ENCODE measurements around the gene ATXN7L1.
A peak's percentile ranks its signal among the peaks of the same experiment; 100 is the strongest.

Gene ATXN7L1

GRCh38 chr7:105807448-105807762 is 69.0 kb downstream of the ATXN7L1 start:
- TF ChIP-seq, protein P1, sequence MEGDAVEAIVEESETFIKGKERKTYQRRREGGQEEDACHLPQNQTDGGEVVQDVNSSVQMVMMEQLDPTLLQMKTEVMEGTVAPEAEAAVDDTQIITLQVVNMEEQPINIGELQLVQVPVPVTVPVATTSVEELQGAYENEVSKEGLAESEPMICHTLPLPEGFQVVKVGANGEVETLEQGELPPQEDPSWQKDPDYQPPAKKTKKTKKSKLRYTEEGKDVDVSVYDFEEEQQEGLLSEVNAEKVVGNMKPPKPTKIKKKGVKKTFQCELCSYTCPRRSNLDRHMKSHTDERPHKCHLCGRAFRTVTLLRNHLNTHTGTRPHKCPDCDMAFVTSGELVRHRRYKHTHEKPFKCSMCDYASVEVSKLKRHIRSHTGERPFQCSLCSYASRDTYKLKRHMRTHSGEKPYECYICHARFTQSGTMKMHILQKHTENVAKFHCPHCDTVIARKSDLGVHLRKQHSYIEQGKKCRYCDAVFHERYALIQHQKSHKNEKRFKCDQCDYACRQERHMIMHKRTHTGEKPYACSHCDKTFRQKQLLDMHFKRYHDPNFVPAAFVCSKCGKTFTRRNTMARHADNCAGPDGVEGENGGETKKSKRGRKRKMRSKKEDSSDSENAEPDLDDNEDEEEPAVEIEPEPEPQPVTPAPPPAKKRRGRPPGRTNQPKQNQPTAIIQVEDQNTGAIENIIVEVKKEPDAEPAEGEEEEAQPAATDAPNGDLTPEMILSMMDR (IDR thresholded peaks at IDR 0.05; ENCODE audit: control extremely low read depth, extremely low read depth, low read depth, missing control alignments), result no peak
- DNase-seq (ENCODE audit: extremely low spot score), result no peak
- ChIA-PET CTCF (no interaction called here), POLR2A (interaction anchor here (0.5 kb wide), 1 partner anchor 194 kb away, joined by 6 read pairs; no protein-coding TSS in a partner anchor)

DNA sequence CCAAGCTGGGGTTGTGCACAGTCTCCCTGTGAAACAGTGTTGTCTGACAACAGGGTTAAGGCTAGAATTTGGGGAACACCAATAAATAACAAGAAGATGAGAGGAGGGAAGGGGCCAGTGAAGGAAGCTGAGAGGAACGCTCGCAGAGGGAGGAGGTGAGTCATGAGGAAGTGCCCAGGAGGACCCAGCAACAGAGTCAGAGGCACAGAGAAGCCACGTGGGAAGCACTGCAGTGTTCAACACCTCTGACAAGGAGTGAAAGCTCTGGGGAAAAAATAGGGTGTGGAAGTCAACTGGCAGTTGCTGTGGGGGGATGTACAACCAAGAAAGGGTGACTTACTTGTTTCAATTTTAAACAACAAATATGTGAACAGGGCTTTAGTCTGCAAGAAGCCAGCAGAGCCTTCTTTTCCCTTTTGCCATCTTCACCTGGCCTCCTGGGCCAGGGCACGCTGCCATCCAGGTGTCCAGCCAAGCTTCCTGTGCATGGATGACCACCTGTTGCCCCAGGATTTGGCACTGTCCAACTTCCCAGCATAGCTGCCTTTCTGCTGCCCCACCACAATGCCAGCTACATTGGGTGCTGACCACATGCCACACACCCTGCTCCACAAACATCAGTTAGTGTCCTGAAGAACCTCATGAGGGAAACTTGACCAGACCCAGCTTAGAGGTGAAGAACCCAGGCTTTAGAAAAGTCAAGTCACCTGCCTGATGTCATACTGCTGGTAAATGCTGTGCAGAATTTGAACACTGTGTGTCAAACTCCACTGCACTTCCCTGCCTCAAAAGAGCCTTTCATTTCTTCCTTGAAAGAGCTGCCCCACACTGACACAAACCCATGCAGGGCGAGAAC is 69.6 kb downstream of the ATXN7L1 start:
- TF ChIP-seq, protein P1 (IDR thresholded peaks at IDR 0.05; ENCODE audit: control extremely low read depth, extremely low read depth, low read depth, missing control alignments), result no peak
- CTCF ChIA-PET, result interaction anchor here (0.7 to 1.6 kb wide), 4 partner anchors 10 to 235 kb away, joined by 3 to 9 read pairs (median 4); no protein-coding TSS in a partner anchor
- POLR2A ChIA-PET, result interaction anchor here (0.5 kb wide), 1 partner anchor 194 kb away, joined by 6 read pairs; no protein-coding TSS in a partner anchor
- peak; percentile 63 for DNase-seq (ENCODE audit: extremely low spot score)

- ChIA-PET CTCF (interaction anchor here (1.1 to 1.6 kb wide), 6 partner anchors 9 to 236 kb away, joined by 3 to 9 read pairs (median 4); no protein-coding TSS in a partner anchor), POLR2A (no interaction called here)
- TF ChIP-seq, protein P1 (IDR thresholded peaks at IDR 0.05; ENCODE audit: control extremely low read depth, extremely low read depth, low read depth, missing control alignments), result no peak
- no peak for DNase-seq (ENCODE audit: extremely low spot score)
Observed at GRCh38 chr7:105805447-105806019, 70.9 kb downstream of the ATXN7L1 start.

GRCh38 chr7:105803429-105803736 is 73.0 kb downstream of the ATXN7L1 start:
- ChIA-PET CTCF (no interaction called here), POLR2A (no interaction called here)
- TF ChIP-seq, protein P1 (IDR thresholded peaks at IDR 0.05; ENCODE audit: control extremely low read depth, extremely low read depth, low read depth, missing control alignments), result no peak
- DNase-seq (ENCODE audit: extremely low spot score), result no peak

DNA sequence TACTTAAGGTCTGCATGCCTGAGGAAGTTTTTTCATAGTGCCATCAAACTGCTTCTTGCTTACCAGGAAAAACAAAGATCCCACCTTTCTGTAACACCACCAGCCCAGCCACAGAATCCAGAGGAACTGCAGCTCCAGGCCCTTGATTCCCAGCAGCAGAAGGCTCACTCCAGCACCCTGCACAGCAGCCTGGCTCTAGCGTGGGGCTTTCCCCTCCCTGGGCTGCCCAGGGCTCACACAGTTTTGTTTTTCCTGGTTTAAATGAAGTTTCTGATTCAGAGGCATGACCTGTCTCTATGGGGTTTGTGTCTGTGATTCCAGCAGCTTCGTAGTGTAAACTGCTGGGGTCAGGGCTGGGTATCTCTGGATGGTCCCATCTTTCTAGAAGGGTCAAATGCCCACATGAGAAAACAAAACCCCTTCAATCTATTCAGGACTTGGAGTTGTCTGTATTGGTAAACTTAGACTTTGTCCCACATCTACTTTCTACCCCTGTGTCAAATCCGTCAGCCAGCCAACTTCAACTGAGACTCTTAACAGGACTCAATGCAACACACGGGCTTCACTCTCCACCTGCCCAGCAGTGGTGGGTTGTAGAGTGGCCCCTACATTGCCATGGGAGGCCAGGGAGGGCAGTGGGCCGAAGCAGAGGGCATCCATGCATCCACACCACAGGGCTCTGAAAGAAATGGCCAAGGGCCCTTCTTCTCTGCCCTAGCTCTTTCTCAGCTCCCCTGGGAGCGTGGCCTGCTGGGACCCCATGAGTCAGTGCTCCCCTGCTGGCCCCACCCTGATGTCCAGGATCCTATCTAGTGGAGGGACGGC is 73.6 kb downstream of the ATXN7L1 start:
- POLR2A ChIA-PET, result no interaction called here
- TF ChIP-seq, protein P1 (IDR thresholded peaks at IDR 0.05; ENCODE audit: control extremely low read depth, extremely low read depth, low read depth, missing control alignments), result no peak
- no peak for DNase-seq (ENCODE audit: extremely low spot score)
- CTCF ChIA-PET, result no interaction called here

DNA sequence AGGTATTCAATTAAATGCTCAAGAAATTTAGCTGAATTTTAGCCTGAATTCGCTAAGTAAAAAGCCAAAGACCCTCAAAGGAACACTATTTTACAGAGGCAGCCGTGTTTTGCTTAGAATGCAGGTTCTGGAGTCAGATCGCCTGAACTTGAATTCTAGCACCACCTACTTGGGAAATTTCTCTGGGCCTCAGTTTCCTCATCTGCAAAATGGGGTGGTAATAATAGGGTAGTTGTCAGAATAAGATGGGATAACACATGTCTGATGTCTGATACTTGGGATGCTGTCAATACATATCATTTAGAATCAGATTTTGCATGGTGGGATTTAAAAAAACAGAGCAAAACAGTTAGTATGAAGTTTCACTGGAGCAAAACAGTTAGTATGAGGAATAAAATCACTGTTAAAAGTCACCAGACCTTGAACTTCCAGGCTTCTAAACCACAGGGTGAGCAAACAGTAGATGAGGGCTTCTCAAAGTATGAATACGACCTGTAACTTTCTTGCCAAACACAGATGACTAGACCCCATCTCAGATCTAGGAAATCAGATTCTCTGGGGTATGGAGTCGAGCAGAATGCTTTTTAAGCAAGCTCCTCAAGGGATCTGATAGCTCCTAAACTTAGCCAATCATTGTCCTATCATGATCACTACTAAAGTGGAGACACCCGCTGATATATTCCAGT is 75.4 kb downstream of the ATXN7L1 start:
- ChIA-PET CTCF (interaction anchor here (1.1 to 1.8 kb wide), 2 partner anchors 8 to 35 kb away, joined by 3 to 5 read pairs; no protein-coding TSS in a partner anchor), POLR2A (no interaction called here)
- TF ChIP-seq, protein P1 (IDR thresholded peaks at IDR 0.05; ENCODE audit: control extremely low read depth, extremely low read depth, low read depth, missing control alignments), result no peak
- no peak for DNase-seq (ENCODE audit: extremely low spot score)

Measured in GM10248 (cell line).